Neural cell (in vitro differentiated cells): Measurements from ENCODE around the gene TMED6. TPM values are rescaled to one million over a fixed set of nuclear protein-coding genes. Genes with fewer than 3 reads are reported as not detected.

Source experiments
- H2AFZ ChIP-seq: fragments of 200-600, 300-800 bp; sonication (generic), shearing (Covaris generic); 2 replicates; pipeline ENCODE4 v1.6.0; 2014; ENCODE audit warnings: low read depth, mild to moderate bottlenecking, antibody characterized with exemption, low read length, moderate library complexity
- H3F3A ChIP-seq: fragments of 200-600 bp; shearing (Covaris generic); 2 replicates; pipeline ENCODE4 v1.6.1; 2016; ENCODE audit warnings: mild to moderate bottlenecking, moderate library complexity, mixed read lengths, antibody characterized with exemption, low read length; ENCODE audit not compliant: insufficient read depth, poor library complexity, severe bottlenecking
- H3K27ac ChIP-seq: fragments of 200-600, 300-800 bp; sonication (generic), shearing (Covaris generic); 2 replicates; pipeline ENCODE4 v1.5.1; 2014; ENCODE audit warnings: mild to moderate bottlenecking, low read length, moderate library complexity
- H3K27me3 ChIP-seq: fragments of 300-800, 200-600 bp; sonication (generic), shearing (Covaris generic); 2 replicates; pipeline ENCODE4 v1.6.0; 2014; ENCODE audit warnings: mild to moderate bottlenecking, low read depth, low read length, moderate library complexity; ENCODE audit not compliant: insufficient read depth
- H3K36me3 ChIP-seq: fragments of 300-800, 200-600 bp; sonication (generic), shearing (Covaris generic); 2 replicates; pipeline ENCODE4 v1.5.1; 2014; ENCODE audit warnings: mild to moderate bottlenecking, antibody characterized with exemption, low read length, moderate library complexity; ENCODE audit not compliant: insufficient read depth
- H3K4me2 ChIP-seq: fragments of 300-800, 200-600 bp; sonication (generic), shearing (Covaris generic); 2 replicates; pipeline ENCODE4 v1.6.0; 2014; ENCODE audit warnings: mild to moderate bottlenecking, low read length
- H3K4me3 ChIP-seq: fragments of 300-800, 200-600 bp; sonication (generic), shearing (Covaris generic); 2 replicates; pipeline ENCODE4 v1.5.1; 2014; ENCODE audit warnings: mild to moderate bottlenecking, low read length, moderate library complexity
- H3K79me2 ChIP-seq: fragments of 200-600 bp; shearing (Covaris generic); replicated peaks from 2 replicates; pipeline ENCODE4 v1.6.0; 2014; ENCODE audit warnings: mild to moderate bottlenecking, low read length, moderate library complexity; ENCODE audit not compliant: insufficient read depth
- H3K9ac ChIP-seq: fragments of 300-800, 200-600 bp; sonication (generic), shearing (Covaris generic); 2 replicates; pipeline ENCODE4 v1.6.1; 2016; ENCODE audit warnings: mild to moderate bottlenecking, low read length, mixed read lengths
- H3K9me2 ChIP-seq: fragments of 200-600 bp; shearing (Covaris generic); 2 replicates; pipeline ENCODE4 v1.6.1; 2016; ENCODE audit warnings: mild to moderate bottlenecking, low read length, mixed read lengths; ENCODE audit not compliant: insufficient read depth
- H3K9me3 ChIP-seq: fragments of 200-600, 300-800 bp; sonication (generic), shearing (Covaris generic); 2 replicates; pipeline ENCODE4 v1.6.1; 2016; ENCODE audit warnings: mild to moderate bottlenecking, mixed run types, low read length, moderate library complexity, mixed read lengths
- H4K20me1 ChIP-seq: fragments of 200-600 bp; shearing (Covaris generic); 2 replicates; pipeline ENCODE4 v1.6.1; 2016; ENCODE audit warnings: mild to moderate bottlenecking, mixed run types; ENCODE audit not compliant: insufficient read depth
- CTCF ChIP-seq: fragments of 450-650 bp; IDR thresholded peaks from 2 replicates; pipeline ENCODE4 v1.5.1; 2014; ENCODE audit warnings: antibody characterized with exemption, mild to moderate bottlenecking, moderate library complexity; ENCODE audit not compliant: poor library complexity, severe bottlenecking
- EP300 ChIP-seq: fragments of 450-650 bp; conservative IDR thresholded peaks from 2 replicates; pipeline ENCODE4 v1.6.1; 2014; ENCODE audit warnings: antibody characterized with exemption, mild to moderate bottlenecking, moderate library complexity; ENCODE audit not compliant: poor library complexity, severe bottlenecking
- EZH2 ChIP-seq: fragments of 200-600, 300-800 bp; shearing (Covaris generic), sonication (generic); IDR thresholded peaks from 2 replicates; pipeline ENCODE4 v1.6.1; 2014; ENCODE audit warnings: antibody characterized with exemption, low read length, borderline replicate concordance, mild to moderate bottlenecking; ENCODE audit not compliant: insufficient read depth, poor library complexity, severe bottlenecking
- MXI1 ChIP-seq: fragments of 450-650 bp; conservative IDR thresholded peaks from 2 replicates; pipeline ENCODE4 v1.6.1; 2014; ENCODE audit warnings: antibody characterized with exemption, mild to moderate bottlenecking; ENCODE audit not compliant: poor library complexity, severe bottlenecking
- POLR2AphosphoS5 ChIP-seq: IDR thresholded peaks from 2 replicates; pipeline ENCODE4 v1.6.1; 2012
- RAD21 ChIP-seq: fragments of 450-650 bp; conservative IDR thresholded peaks from 2 replicates; pipeline ENCODE4 v1.6.1; 2014; ENCODE audit warnings: antibody characterized with exemption, mild to moderate bottlenecking, moderate library complexity
- REST ChIP-seq: IDR thresholded peaks from 2 replicates; pipeline ENCODE4 v1.6.1; 2012; ENCODE audit warnings: borderline replicate concordance
- SMC3 ChIP-seq: fragments of 450-650 bp; conservative IDR thresholded peaks from 2 replicates; pipeline ENCODE4 v1.6.1; 2014; ENCODE audit warnings: antibody characterized with exemption, mild to moderate bottlenecking, moderate library complexity; ENCODE audit not compliant: poor library complexity
- TAF1 ChIP-seq: IDR thresholded peaks from 2 replicates; pipeline ENCODE4 v1.6.1; 2012; ENCODE audit warnings: low read depth
- polyA plus RNA-seq: library from polyadenylated mRNA; depleted of rRNA; stranded (reverse); fragments of >200 nt; gene quantifications from 2 replicates; pipeline ENCODE4 v1.2.3, GENCODE V29; 2014

The TMED6 gene
- polyA plus RNA-seq, 1 donor from 2014 or later = not detected

GRCh38 chr16:69315486-69316311, 35.9 kb downstream of the TMED6 start:
- Histone ChIP-seq H3K27ac (no peak overlapping the region), H3K79me2 (peaks cover 21% of the 10 kb centered on the region)

GRCh38 chr16:69314534-69314933, 37.1 kb downstream of the TMED6 start:
- peaks cover 21% of the 10 kb centered on the region for H3K79me2 ChIP-seq
- TF ChIP-seq TAF1 (no peak), MXI1 (no peak), POLR2AphosphoS5 (no peak), EZH2 (no peak), REST (no peak), SMC3 (no peak), RAD21 (no peak)

More at GRCh38 chr16:69315486-69316311, 35.9 kb downstream of the TMED6 start:
- H3K4me2 ChIP-seq = no peak overlapping the region
- H3K9me2 ChIP-seq = no peaks in the 10 kb centered on the region
- no peaks in the 10 kb centered on the region for H4K20me1 ChIP-seq
- no peak overlapping the region for H2AFZ ChIP-seq
- H3K9me3 ChIP-seq = no peaks in the 10 kb centered on the region
- no peaks in the 10 kb centered on the region for H3F3A ChIP-seq
- H3K9ac ChIP-seq = no peak overlapping the region
- no peaks in the 10 kb centered on the region for H3K27me3 ChIP-seq
- H3K36me3 ChIP-seq = peaks cover 7% of the 10 kb centered on the region
- TF ChIP-seq POLR2AphosphoS5 (no peak), RAD21 (no peak), MXI1 (no peak), EP300 (no peak), REST (no peak), EZH2 (no peak), CTCF (no peak), TAF1 (no peak), SMC3 (no peak)
- no peak overlapping the region for H3K4me3 ChIP-seq

More at GRCh38 chr16:69314534-69314933, 37.1 kb downstream of the TMED6 start:
- H3K9ac ChIP-seq = no peak overlapping the region
- no peaks in the 10 kb centered on the region for H3K9me3 ChIP-seq
- no peaks in the 10 kb centered on the region for H3K27me3 ChIP-seq
- H3K27ac ChIP-seq = no peak overlapping the region
- H3F3A ChIP-seq = no peaks in the 10 kb centered on the region
- no peak overlapping the region for H3K4me3 ChIP-seq
- H2AFZ ChIP-seq = no peak overlapping the region
- H3K36me3 ChIP-seq = peaks cover 7% of the 10 kb centered on the region
- no peaks in the 10 kb centered on the region for H3K9me2 ChIP-seq
- no peaks in the 10 kb centered on the region for H4K20me1 ChIP-seq
- no peak overlapping the region for H3K4me2 ChIP-seq
